ENCODE measurements around the gene FBP2. TPM values are rescaled to one million over a fixed set of nuclear protein-coding genes. Genes with fewer than 3 reads are reported as not detected.
A peak's percentile ranks its signal among the peaks of the same experiment; 100 is the strongest.
"Not testable (repeated sequence)": the region's sequence is repeated elsewhere in the genome, so short reads cannot be mapped to it uniquely, and the experiment has no call there.

The FBP2 gene
- total RNA-seq, 1 experiment from 2014 or later: not detected

DNA sequence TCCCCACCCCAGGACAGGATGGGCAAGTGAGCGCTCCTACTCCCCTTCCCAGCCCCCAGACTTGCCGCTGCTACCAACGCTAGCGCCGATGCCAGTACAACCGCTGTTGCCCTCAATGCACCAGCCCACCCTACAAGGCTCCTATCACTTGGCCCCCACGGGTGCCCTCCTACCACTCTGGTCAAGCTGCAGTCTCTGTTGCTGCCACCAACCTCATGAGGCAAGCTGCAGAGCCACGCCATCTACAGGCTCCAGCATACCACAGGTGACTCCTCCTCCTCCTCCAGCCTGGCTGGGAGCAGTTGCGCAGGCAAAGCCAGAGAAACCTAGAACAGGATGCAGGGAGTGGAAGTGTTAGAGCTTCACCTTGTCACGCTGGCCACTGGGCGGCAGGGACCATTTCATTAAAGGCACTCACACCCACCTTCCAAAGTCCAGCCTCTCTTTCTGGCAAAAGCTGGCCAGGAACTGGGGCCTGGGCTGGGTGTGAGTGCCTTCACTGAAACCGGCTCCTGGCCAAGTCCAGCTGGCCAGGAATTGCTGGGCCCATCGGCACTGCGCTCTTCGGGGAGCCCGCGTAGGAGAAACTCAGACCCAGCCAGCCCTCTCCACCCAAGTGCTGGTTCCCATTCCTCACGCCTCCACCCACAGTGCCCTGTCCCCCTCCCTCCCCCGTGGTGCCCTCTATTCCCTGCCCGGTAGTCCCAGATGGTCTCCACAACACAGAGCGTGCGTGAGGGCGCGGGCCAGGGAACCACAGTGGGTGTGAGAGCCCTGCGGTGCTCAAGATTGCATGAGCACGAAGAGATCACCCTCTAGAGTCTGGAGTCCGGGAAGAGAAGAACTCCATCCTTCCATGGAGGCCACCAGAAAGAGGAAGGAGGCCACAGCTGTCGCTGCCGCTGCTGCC, 40.3 kb downstream of the FBP2 start:
- no peak overlapping the region for H3K27ac ChIP-seq (ENCODE audit: low read length)
- H4K20me1 ChIP-seq (ENCODE audit: low read length): peaks cover 11% of the 10 kb centered on the region
- H3K9ac ChIP-seq (ENCODE audit: low read length): peak overlapping the region; percentile 77
- ATAC-seq (peak; percentile 68), DNase-seq (peak; percentile 68)
- H3K9me2 ChIP-seq (replicated peaks; ENCODE audit: low read length): no peaks in the 10 kb centered on the region
- H3K4me1 ChIP-seq (ENCODE audit: insufficient read depth, low read length): peaks cover 16% of the 10 kb centered on the region; the same call in 1 of the 2 replicates
- H3K9me3 ChIP-seq (ENCODE audit: low read length): no peaks in the 10 kb centered on the region
- H3K4me3 ChIP-seq (ENCODE audit: low read length): peak overlapping the region; percentile 85
- ChIA-PET CTCF (interaction anchor here (0.5 to 1.6 kb wide), 2 partner anchors 96 to 99 kb away, joined by 4 to 14 read pairs; no protein-coding TSS in a partner anchor), POLR2A (ENCODE audit: unreplicated experiment) (no interaction called here)
- peak overlapping the region; percentile 93 for H3K4me2 ChIP-seq (ENCODE audit: low read length)
- peaks cover 60% of the 10 kb centered on the region for H3K79me2 ChIP-seq (ENCODE audit: low read length)
- intact Hi-C loops (cut with micrococcal nuclease): loop anchor here (10.0 kb wide), 1 partner anchor 232 kb away; no protein-coding TSS in a partner anchor
- H3K36me3 ChIP-seq (ENCODE audit: low read depth, low read length): peaks cover 25% of the 10 kb centered on the region
- H2AFZ ChIP-seq (ENCODE audit: low read length): no peak overlapping the region
- BruUV-seq (replicated peaks): no TSS peak
- TF ChIP-seq EZH2phosphoT487 (IDR thresholded peaks at IDR 0.05; ENCODE audit: borderline replicate concordance, low read length): no peak
- no peak for TF ChIP-seq EZH2 (IDR thresholded peaks at IDR 0.05; ENCODE audit: low read length, unreplicated experiment)
- TF ChIP-seq, protein P1, sequence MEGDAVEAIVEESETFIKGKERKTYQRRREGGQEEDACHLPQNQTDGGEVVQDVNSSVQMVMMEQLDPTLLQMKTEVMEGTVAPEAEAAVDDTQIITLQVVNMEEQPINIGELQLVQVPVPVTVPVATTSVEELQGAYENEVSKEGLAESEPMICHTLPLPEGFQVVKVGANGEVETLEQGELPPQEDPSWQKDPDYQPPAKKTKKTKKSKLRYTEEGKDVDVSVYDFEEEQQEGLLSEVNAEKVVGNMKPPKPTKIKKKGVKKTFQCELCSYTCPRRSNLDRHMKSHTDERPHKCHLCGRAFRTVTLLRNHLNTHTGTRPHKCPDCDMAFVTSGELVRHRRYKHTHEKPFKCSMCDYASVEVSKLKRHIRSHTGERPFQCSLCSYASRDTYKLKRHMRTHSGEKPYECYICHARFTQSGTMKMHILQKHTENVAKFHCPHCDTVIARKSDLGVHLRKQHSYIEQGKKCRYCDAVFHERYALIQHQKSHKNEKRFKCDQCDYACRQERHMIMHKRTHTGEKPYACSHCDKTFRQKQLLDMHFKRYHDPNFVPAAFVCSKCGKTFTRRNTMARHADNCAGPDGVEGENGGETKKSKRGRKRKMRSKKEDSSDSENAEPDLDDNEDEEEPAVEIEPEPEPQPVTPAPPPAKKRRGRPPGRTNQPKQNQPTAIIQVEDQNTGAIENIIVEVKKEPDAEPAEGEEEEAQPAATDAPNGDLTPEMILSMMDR (conservative IDR thresholded peaks at IDR 0.05; ENCODE audit: low read depth, low read length): peak; percentile 45; the same call in 1 of the 2 replicates
- no peaks in the 10 kb centered on the region for H3K27me3 ChIP-seq (ENCODE audit: low read length)
- H3F3A ChIP-seq (ENCODE audit: low read length, unreplicated experiment): no peaks in the 10 kb centered on the region

GRCh38 chr9:94545940-94546339, 47.7 kb downstream of the FBP2 start:
- Histone ChIP-seq H3K4me2 (ENCODE audit: low read length) (no peak overlapping the region), H3K27ac (ENCODE audit: low read length) (no peak overlapping the region), H3K36me3 (ENCODE audit: low read depth, low read length) (peaks cover 9% of the 10 kb centered on the region), H3K9me3 (ENCODE audit: low read length) (no peaks in the 10 kb centered on the region), H3K9me2 (replicated peaks; ENCODE audit: low read length) (no peaks in the 10 kb centered on the region), H4K20me1 (ENCODE audit: low read length) (no peaks in the 10 kb centered on the region), H3K4me3 (ENCODE audit: low read length) (no peak overlapping the region), H3K79me2 (ENCODE audit: low read length) (peaks cover 49% of the 10 kb centered on the region), H3F3A (ENCODE audit: low read length, unreplicated experiment) (no peaks in the 10 kb centered on the region), H3K4me1 (ENCODE audit: insufficient read depth, low read length) (no peaks in the 10 kb centered on the region), H3K9ac (ENCODE audit: low read length) (no peak overlapping the region), H2AFZ (ENCODE audit: low read length) (no peak overlapping the region), H3K27me3 (ENCODE audit: low read length) (no peaks in the 10 kb centered on the region)
- no peak for ATAC-seq
- no peak for DNase-seq
- intact Hi-C loops (cut with micrococcal nuclease): no loop called here
- no peak for TF ChIP-seq EZH2phosphoT487 (IDR thresholded peaks at IDR 0.05; ENCODE audit: borderline replicate concordance, low read length)
- no peak for TF ChIP-seq EZH2 (IDR thresholded peaks at IDR 0.05; ENCODE audit: low read length, unreplicated experiment)
- TF ChIP-seq, protein P1 (conservative IDR thresholded peaks at IDR 0.05; ENCODE audit: low read depth, low read length): no peak
- POLR2A ChIA-PET (ENCODE audit: unreplicated experiment): no interaction called here
- no TSS peak for BruUV-seq (replicated peaks)
- CTCF ChIA-PET: no interaction called here

- H4K20me1 ChIP-seq (ENCODE audit: low read length); H3K9me2 ChIP-seq (replicated peaks; ENCODE audit: low read length); H3K4me2 ChIP-seq (ENCODE audit: low read length); H3K27ac ChIP-seq (ENCODE audit: low read length); H3F3A ChIP-seq (ENCODE audit: low read length, unreplicated experiment); ATAC-seq; H3K9ac ChIP-seq (ENCODE audit: low read length); H3K9me3 ChIP-seq (ENCODE audit: low read length); POLR2A ChIA-PET (ENCODE audit: unreplicated experiment); intact Hi-C loops (cut with micrococcal nuclease); H3K4me1 ChIP-seq (ENCODE audit: insufficient read depth, low read length); H2AFZ ChIP-seq (ENCODE audit: low read length); H3K4me3 ChIP-seq (ENCODE audit: low read length); H3K36me3 ChIP-seq (ENCODE audit: low read depth, low read length); BruUV-seq (replicated peaks); CTCF ChIA-PET; DNase-seq; H3K27me3 ChIP-seq (ENCODE audit: low read length): not testable (repeated sequence)
- H3K79me2 ChIP-seq (ENCODE audit: low read length): peaks cover 39% of the 10 kb centered on the region
Measured at GRCh38 chr9:94544335-94544734, 49.3 kb downstream of the FBP2 start.
